Measurements from ENCODE around the gene IL17D.

DNA sequence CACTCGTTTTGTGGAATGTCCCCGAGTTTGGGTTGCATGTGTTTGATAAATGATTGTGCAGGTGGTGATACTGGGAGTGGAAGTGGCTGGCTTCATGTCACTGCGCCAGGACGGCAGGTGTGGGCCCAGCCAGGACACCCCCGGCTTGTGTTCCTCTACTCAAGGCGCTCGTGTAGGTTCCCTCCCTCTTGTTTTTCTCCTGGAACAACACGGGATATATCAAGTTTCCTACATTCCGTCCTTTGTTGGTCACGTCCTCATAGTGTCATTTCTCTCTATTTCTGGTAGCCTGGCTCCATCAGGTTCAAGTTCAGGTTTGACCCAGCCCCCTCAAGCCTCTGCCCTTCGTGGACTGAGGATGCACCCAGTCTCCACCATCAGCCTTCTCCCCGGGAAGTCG lies 16.3 kb downstream of the IL17D start:
- TF ChIP-seq, protein P1, sequence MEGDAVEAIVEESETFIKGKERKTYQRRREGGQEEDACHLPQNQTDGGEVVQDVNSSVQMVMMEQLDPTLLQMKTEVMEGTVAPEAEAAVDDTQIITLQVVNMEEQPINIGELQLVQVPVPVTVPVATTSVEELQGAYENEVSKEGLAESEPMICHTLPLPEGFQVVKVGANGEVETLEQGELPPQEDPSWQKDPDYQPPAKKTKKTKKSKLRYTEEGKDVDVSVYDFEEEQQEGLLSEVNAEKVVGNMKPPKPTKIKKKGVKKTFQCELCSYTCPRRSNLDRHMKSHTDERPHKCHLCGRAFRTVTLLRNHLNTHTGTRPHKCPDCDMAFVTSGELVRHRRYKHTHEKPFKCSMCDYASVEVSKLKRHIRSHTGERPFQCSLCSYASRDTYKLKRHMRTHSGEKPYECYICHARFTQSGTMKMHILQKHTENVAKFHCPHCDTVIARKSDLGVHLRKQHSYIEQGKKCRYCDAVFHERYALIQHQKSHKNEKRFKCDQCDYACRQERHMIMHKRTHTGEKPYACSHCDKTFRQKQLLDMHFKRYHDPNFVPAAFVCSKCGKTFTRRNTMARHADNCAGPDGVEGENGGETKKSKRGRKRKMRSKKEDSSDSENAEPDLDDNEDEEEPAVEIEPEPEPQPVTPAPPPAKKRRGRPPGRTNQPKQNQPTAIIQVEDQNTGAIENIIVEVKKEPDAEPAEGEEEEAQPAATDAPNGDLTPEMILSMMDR (IDR thresholded peaks at IDR 0.05; ENCODE audit: insufficient read depth, low read length, poor library complexity, severe bottlenecking) = no peak
- no peak for TF ChIP-seq EZH2phosphoT487 (conservative IDR thresholded peaks at IDR 0.05; ENCODE audit: low read length)

All from SU-DHL-6 (cell line).